SHP77 treated with DMSO at 0.1 percent for 48 hours (cell line): ENCODE results near the gene ARHGAP9.
"Not testable (repeated sequence)": the region's sequence is repeated elsewhere in the genome, so short reads cannot be mapped to it uniquely, and the experiment has no call there.

Experiments used
- DNase-seq: peaks from one replicate; lab custom pipeline; 2025; lab: John Stamatoyannopoulos, UW

Gene ARHGAP9

GRCh38 chr12:57517187-57517586, 37.5 kb upstream of the ARHGAP9 start:
- no peak for DNase-seq

DNA sequence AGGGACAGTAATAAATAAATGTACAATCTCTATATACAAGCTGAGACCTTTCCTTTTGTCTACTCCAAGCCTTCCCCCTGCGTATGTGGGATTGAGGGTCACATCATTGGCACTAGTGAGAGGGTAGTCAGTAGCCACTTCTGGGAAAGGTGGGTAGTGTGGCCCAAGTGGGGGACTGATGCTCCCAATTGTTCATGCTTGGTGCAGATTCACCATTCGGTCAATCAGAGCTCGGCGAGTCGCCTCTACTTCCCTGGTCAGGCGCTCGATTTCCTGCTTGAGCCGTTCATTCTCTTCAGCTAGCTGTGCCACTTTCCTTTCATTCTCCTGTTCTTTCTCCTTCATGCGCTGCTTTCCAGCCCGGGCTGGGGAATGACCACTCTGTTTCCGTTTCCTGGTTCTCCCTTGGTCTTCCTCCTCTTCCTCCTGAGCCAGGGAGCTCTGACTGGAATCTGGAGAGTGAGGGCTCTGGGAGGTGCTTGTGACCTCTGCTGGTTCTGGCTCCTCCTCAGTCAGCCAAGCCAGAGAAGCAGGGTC, 37.0 kb upstream of the ARHGAP9 start:
- no peak for DNase-seq

DNA sequence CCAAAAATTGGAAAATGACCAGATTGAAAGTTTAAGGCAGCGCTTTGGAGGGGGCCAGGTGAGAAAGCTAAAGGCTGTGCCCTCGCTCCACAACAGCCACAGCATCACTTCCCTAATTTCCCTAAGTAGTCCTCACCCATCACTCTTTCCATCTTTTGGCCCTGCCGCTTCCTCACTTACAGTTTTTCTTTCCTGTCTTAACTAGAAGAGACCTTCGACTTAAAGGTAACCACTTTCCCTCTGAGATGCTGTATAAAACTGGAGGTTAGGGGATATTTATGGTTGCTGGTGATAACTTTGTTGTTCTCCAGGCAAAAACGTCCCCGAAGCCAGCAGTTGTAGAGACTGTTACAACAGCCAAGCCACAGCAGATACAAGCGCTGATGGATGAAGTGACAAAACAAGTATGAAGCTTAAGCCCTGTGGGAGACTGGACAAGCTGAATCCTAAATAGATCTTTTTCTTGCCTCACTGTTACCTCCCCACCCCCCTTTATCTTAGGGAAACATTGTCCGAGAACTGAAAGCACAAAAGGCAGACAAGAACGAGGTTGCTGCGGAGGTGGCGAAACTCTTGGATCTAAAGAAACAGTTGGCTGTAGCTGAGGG, 36.4 kb upstream of the ARHGAP9 start:
- DNase-seq: no peak

- DNase-seq: no peak
Measured at GRCh38 chr12:57515408-57515933, 35.8 kb upstream of the ARHGAP9 start.

DNA sequence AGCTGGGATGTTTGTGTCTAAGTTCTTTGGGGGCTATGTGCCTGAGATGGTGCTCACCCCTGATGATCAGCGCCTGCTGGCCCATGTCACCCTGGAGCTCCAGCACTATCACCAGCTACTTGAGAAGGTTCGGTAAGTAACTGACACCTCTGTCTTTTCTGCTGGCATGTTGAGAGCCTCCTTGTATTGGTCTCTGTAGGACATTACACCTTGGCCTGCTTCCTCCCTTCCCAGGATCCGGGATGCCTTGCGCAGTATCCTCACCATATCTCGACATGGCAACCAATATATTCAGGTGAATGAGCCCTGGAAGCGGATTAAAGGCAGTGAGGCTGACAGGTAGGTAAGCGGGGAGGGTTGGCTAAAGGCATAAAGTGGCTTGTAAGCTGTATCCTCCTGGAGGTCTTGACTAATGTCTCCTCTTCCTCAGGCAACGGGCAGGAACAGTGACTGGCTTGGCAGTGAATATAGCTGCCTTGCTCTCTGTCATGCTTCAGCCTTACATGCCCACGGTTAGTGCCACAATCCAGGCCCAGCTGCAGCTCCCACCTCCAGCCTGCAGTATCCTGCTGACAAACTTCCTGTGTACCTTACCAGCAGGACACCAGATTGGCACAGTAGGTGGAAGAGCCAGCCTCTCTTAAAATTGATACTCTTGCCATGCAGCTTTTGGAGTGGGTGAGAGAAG, 35.2 kb upstream of the ARHGAP9 start:
- DNase-seq: no peak

DNA sequence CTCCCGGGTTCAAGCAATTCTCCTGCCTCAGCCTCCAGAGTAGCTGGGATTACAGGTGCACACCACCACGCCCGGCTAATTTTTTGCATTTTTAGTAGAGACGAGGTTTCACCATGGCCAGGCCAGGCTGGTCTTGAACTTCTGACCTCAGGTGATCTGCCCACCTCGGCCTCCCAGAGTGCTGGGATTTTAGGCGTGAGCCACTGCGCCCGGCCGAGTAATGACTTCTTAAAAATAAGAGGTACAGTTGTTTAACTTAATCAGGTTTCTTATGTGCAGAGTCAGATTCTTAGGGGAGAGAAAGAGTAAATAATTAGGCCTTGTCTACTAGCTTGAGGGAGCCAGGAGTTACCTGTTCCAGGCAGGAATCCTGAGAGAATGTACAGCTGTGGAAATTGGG, 34.6 kb upstream of the ARHGAP9 start:
- DNase-seq: not testable (repeated sequence)

GRCh38 chr12:57513677-57514076, 34.0 kb upstream of the ARHGAP9 start:
- DNase-seq: not testable (repeated sequence)

DNA sequence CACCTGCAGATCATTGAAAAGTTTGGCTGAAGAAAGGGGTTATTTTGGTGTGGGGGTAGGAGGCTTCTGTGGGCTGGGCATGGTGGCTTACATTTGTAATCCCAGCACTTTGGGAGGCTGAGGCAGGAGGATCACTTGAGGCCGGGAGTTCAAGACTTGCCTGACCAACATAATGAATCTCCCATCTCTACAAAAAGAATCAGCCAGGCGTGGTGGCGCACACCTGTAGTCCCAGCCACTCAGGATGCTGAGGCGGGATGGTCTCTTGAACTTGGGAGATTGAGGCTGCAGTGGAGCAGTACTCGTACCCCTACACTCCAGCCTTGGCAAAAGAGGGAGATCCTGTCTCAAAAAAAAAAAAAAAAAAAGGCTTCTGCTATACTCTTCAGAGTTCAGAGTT, 33.6 kb upstream of the ARHGAP9 start:
- no peak for DNase-seq

GRCh38 chr12:57512665-57513064, 33.0 kb upstream of the ARHGAP9 start:
- DNase-seq: no peak

GRCh38 chr12:57511588-57512325, 32.1 kb upstream of the ARHGAP9 start:
- no peak for DNase-seq

DNA sequence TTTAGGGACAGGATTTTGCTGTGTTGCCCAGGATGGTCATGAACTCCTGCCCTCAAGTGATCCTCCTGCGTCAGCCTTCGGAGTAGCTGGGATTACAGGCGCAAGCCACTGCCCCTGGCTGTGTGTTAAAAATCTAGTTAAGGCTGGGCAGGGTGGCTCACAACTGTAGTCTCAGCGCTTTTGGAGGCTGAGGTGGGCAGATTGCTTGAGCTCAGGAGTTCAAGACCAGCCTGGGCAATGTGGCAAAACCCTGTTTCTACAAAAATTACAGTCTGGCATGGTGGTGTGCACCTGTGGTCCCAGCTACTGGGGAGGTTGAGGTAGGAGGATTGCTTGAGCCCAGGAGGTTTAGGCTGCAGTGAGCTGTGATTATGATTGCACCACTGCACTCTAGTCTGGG, 31.5 kb upstream of the ARHGAP9 start:
- DNase-seq: no peak

GRCh38 chr12:57507796-57508195, 28.1 kb upstream of the ARHGAP9 start:
- DNase-seq: not testable (repeated sequence)

DNA sequence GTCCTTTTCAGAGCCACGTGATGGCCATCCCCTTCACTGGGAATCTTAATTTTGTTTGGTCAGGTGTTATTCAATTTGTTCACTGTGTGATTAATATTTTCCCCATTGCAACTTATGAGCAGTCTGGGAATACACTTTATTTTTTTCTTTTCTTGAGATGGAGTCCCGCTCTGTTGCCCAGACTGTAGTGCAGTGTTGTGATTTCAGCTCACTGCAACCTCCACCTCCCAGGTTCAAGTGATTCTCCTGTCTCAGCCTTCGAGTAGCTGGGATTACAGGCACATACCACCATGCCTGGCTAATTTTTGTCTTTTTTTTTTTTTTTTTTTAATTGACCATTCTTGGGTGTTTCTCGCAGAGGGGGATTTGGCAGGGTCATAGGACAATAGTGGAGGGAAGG, 26.9 kb upstream of the ARHGAP9 start:
- not testable (repeated sequence) for DNase-seq

GRCh38 chr12:57502311-57502969, 22.8 kb upstream of the ARHGAP9 start:
- DNase-seq: not testable (repeated sequence)

- no peak for DNase-seq
Measured at GRCh38 chr12:57500213-57500612, 20.5 kb upstream of the ARHGAP9 start.

GRCh38 chr12:57498571-57498970, 18.9 kb upstream of the ARHGAP9 start:
- no peak for DNase-seq

GRCh38 chr12:57498132-57498502, 18.5 kb upstream of the ARHGAP9 start:
- DNase-seq: no peak

- no peak for DNase-seq
Measured at GRCh38 chr12:57497223-57498131, 17.8 kb upstream of the ARHGAP9 start.

GRCh38 chr12:57496822-57497221, 17.2 kb upstream of the ARHGAP9 start:
- DNase-seq: no peak

DNA sequence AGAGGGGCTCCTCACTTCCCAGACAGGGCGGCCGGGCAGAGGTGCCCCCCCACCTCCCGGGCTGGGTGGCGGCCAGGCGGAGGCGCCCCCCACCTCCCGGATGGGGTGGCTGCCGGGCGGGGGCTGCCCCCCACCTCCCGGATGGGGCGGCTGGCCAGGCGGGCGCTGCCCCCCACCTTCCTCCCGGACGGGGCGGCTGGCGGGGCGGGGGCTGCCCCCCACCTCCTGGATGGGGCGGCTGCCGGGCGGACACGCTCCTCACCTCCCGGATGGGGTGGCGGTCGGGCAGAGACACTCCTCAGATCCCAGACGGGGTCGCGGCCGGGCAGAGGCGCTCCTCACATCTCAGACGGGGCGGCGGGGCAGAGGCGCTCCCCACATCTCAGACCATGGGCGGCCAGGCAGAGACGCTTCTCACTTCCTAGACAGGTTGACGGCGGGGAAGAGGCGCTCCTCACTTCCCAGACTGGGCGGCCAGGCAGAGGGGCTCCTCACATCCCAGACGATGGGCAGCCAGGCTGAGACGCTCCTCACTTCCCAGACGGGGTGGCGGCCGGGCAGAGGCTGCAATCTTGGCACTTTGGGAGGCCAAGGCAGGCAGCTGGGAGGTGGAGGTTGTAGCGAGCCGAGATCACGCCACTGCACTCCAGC, 15.5 kb upstream of the ARHGAP9 start:
- not testable (repeated sequence) for DNase-seq
